Psoas muscle (tissue), 8 donors: Measurements from ENCODE around the gene TMPRSS6. TPM values are rescaled to one million over a fixed set of nuclear protein-coding genes. Genes with fewer than 3 reads are reported as not detected.

ENCODE experiments used
- ATAC-seq, 4 donors: fragments of 200-7000 bp; cut with Tn5 transposase; one replicate each; pipeline ENCODE4 v1.9.1; 2020; ENCODE audit warnings: moderate library complexity in 3 of 4, mild to moderate bottlenecking in 2 of 4
- DNase-seq, 2 donors: peaks; one replicate each; pipeline ENCODE4 v3.0.0-alpha.2; 2020
- H3K27ac ChIP-seq: fragments of 200-600 bp; one replicate; pipeline ENCODE4 v1.8.0; 2022
- H3K27me3 ChIP-seq, 3 donors: fragments of 200-600 bp in 1 of 3; one replicate each; pipeline versions ENCODE4 v1.6.1 to v1.8.0; 2013 to 2022; ENCODE audit warnings: low read length in 2 of 3, mild to moderate bottlenecking in 2 of 3, moderate library complexity in 1 of 3; ENCODE audit not compliant: insufficient read depth in 3 of 3
- H3K36me3 ChIP-seq, 2 donors: fragments of 200-600 bp in 1 of 2; one replicate each; pipeline versions ENCODE4 v1.6.1 to v1.8.0; 2013 to 2022; ENCODE audit warnings: low read depth in 1 of 2, mild to moderate bottlenecking in 1 of 2, moderate library complexity in 1 of 2; ENCODE audit not compliant: insufficient read depth in 1 of 2
- H3K4me1 ChIP-seq: fragments of 200-600 bp; one replicate; pipeline ENCODE4 v1.8.0; 2022
- H3K4me3 ChIP-seq: fragments of 200-600 bp; one replicate; pipeline ENCODE4 v1.8.0; 2022; ENCODE audit warnings: mild to moderate bottlenecking
- H3K9me3 ChIP-seq: fragments of 200-600 bp; one replicate; pipeline ENCODE4 v1.8.0; 2022
- WGBS, 3 donors: extraction: QIAGEN DNeasy Blood & Tissue Kit; methylation state at CpG; one replicate each; pipeline versions ENCODE4 v1.1.6 to v1.1.7; 2013; 5-methylcytosine and 5-hydroxymethylcytosine counted together
- intact Hi-C, 2 donors: fragments of 100-400 bp; cut with DNase I; formaldehyde crosslinking; loops; one replicate each; pipeline versions ENCODE4 v1.11.0 to v1.14.2; 2022
- polyA plus RNA-seq, 3 donors: library from polyadenylated mRNA; stranded (reverse); fragments of 200-250 nt; gene quantifications; one replicate each; pipeline ENCODE4 v1.2.3, GENCODE V29; 2013
- total RNA-seq, 4 donors: library from RNA; stranded (reverse); fragmentation: NEBNext Ultra II Directional in 2 of 4; extraction: Animal tissue kit (Norgen Biotek cat#: 25700) in 2 of 4; gene quantifications; one replicate each; pipeline versions ENCODE4 v1.2.1 to v1.2.4, GENCODE V29; 2021 to 2023
- TF ChIP-seq, protein P1 (sequence below): fragments of 200-600 bp; IDR thresholded peaks from one replicate; pipeline ENCODE4 v1.8.0; 2022; ENCODE audit warnings: antibody characterized with exemption
- donor health status: healthy with polysubstance abuse.
- donor health status: DM: no; HTN: no; CAD: no; lungs with moderate emphysema.
- donor health status: Bipolar disorder and iron deficiency.
- donor health status: healthy.
- donor health status: DM: yes; HTN: yes; CAD: no.
- donor health status: DM: no; HTN: no; CAD: no.
- donor health status: DM: no; HTN: no; CAD: no.
- donor health status: DM: yes; HTN: yes; CAD: no.

The TMPRSS6 gene
- total and polyA plus RNA-seq, 7 donors: not detected

DNA sequence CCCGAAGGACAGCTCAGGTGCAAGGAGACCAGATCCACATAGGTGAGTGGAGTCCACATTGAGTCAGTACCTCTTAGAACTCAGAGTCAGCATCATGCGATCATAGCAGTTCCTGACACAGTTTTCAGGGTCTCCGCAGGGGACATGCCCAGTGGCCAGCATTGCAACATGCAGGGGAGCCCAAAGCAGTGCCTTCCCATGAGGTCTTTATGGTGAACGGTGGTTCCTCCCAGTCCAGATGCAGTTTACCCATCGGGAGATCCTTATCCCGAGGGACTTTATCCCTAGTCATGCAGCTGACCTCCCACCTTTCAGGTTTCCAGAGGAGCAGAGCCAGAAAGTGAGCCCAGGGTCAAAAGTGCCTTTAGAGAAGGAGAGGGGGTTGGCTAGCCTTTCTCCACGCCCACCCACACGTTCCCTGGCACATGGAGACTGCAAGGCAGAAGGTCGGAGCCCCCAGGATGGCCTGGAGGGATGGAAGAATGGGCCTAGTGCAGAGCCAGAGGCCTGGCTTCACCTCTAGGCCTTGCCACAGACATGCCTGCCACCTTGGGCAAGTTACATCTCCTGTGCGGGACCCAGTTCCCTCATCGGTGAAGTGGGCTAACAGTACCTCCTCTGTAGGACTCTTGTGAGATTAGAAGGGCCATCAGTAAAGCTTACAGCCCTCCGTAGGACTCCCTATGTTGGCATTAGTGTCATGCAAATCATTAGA is 51.6 kb downstream of the TMPRSS6 start:
- Histone ChIP-seq H3K4me3 (no peak overlapping the region), H3K27me3 (peaks cover 0 to 7% (median 2%) of the 10 kb centered on the region in 3 donors), H3K4me1 (no peaks in the 10 kb centered on the region), H3K9me3 (no peaks in the 10 kb centered on the region), H3K36me3 (no peaks in the 10 kb centered on the region), H3K27ac (no peak overlapping the region)
- intact Hi-C loops: no loop called here
- WGBS, 3 donors: 83 to 86% (median 84%) methylated on average over 12 of the region's 12 CpGs
- TF ChIP-seq, protein P1, sequence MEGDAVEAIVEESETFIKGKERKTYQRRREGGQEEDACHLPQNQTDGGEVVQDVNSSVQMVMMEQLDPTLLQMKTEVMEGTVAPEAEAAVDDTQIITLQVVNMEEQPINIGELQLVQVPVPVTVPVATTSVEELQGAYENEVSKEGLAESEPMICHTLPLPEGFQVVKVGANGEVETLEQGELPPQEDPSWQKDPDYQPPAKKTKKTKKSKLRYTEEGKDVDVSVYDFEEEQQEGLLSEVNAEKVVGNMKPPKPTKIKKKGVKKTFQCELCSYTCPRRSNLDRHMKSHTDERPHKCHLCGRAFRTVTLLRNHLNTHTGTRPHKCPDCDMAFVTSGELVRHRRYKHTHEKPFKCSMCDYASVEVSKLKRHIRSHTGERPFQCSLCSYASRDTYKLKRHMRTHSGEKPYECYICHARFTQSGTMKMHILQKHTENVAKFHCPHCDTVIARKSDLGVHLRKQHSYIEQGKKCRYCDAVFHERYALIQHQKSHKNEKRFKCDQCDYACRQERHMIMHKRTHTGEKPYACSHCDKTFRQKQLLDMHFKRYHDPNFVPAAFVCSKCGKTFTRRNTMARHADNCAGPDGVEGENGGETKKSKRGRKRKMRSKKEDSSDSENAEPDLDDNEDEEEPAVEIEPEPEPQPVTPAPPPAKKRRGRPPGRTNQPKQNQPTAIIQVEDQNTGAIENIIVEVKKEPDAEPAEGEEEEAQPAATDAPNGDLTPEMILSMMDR: no peak
- ATAC-seq (no peak), DNase-seq (no peak)

DNA sequence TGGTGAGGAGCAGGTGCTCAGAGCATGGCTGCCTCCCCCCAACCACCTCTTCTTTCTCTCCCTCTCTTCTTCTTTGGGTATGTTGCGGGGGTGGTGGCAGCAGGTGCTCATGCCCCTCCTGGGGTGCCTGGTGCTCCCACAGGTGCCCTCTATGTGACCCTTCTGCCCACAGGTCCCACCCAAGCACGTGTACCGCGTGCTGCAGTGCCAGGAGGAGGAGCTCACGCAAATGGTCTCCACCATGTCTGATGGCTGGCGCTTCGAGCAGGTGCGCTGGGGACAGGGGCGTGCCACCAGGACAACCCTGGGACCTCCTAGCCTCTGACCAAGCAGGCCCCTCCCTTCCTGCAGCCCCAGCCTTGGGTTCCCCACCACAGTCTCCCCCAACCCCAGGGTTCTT is 52.3 kb downstream of the TMPRSS6 start:
- TF ChIP-seq, protein P1: no peak
- intact Hi-C loops: no loop called here
- H3K36me3 ChIP-seq: no peaks in the 10 kb centered on the region
- peaks cover 0 to 12% (median 3%) of the 10 kb centered on the region in 3 donors for H3K27me3 ChIP-seq
- no peak overlapping the region for H3K4me3 ChIP-seq
- DNase-seq: no peak
- H3K9me3 ChIP-seq: no peaks in the 10 kb centered on the region
- ATAC-seq: no peak
- no peak overlapping the region for H3K27ac ChIP-seq
- 82 to 83% (median 83%) methylated on average over 9 of the region's 9 CpGs for WGBS, 3 donors
- no peaks in the 10 kb centered on the region for H3K4me1 ChIP-seq

DNA sequence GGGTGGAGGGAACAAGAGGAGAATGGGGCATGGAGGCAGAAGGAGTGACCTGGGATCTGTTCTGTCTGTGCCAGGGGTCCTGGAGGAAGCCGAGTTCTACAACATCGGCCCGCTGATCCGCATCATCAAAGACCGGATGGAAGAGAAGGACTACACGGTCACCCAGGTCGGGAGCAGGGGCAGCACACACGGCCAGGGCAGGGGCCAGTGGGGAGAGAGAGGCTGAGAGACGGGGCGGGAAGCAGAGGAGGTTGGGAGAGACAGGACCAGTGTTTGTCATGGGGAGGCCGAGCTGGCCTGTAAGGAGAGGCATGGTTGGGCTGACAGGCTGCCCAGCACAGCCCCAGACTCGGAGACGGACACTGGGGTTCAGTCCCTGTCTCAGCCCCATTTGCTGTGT is 53.3 kb downstream of the TMPRSS6 start:
- intact Hi-C loops: no loop called here
- TF ChIP-seq, protein P1: no peak
- Histone ChIP-seq H3K36me3 (no peaks in the 10 kb centered on the region), H3K27me3 (peaks cover 0 to 10% (median 3%) of the 10 kb centered on the region in 3 donors), H3K27ac (no peak overlapping the region), H3K4me3 (no peak overlapping the region), H3K4me1 (no peaks in the 10 kb centered on the region), H3K9me3 (no peaks in the 10 kb centered on the region)
- WGBS, 3 donors: 95 to 98% (median 97%) methylated on average over 13 of the region's 13 CpGs
- no peak for ATAC-seq
- no peak for DNase-seq

DNA sequence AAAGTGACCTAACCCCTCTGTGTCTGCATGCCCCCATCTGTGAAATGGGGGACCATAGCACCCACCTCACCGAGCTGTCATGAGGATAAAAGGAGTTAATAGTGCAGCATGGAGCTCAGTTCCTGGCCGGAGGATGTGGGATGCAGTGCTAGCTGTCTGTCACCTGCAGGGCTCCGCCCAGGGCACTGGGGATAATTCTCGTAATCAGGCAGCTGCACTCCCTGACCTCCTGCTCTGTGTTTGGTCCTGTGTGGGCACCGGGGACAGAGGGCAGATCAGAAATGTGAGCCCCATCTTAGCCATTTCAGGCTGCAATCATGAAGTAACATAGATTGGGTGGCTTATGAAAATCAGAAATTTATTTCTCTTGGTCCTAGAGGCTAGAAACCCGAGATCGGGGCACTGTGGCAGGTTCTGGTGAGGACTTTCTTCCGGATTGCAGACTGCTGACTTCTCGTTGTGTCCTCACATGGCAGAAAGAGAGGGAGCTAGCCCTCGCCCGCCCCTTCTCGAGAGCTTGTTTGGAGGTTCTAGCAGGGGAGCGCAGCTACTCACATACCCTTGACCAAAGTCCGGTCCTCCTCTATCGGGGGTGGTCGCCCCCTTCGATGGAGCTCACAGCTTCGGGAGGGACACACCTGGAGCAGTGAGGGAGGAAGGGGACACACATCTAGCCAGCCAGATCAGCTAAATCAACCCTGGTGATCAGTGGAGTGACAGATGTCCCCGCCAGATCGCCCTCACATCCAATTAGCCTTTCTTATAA is 54.7 kb downstream of the TMPRSS6 start:
- no peak for ATAC-seq
- H3K4me3 ChIP-seq: no peak overlapping the region
- intact Hi-C loops: no loop called here
- no peaks in the 10 kb centered on the region for H3K4me1 ChIP-seq
- no peak overlapping the region for H3K27ac ChIP-seq
- peaks cover 0 to 21% (median 8%) of the 10 kb centered on the region in 3 donors for H3K27me3 ChIP-seq
- no peak for DNase-seq
- TF ChIP-seq, protein P1: no peak
- no peaks in the 10 kb centered on the region for H3K36me3 ChIP-seq
- no peaks in the 10 kb centered on the region for H3K9me3 ChIP-seq
- WGBS, 3 donors: 90 to 93% (median 92%) methylated on average over 20 of the region's 20 CpGs
